H9 (cell line): ENCODE measurements around the gene ATP13A2. TPM values are rescaled to one million over a fixed set of nuclear protein-coding genes. Genes with fewer than 3 reads are reported as not detected.

Experiments
- DNase-seq: peaks from one replicate; pipeline ENCODE4 v3.0.0-alpha.2; 2017
- H2AFZ ChIP-seq: one replicate; pipeline ENCODE4 v1.6.1; 2013; ENCODE audit warnings: mild to moderate bottlenecking, low read length, control low read depth, moderate library complexity
- H2AK5ac ChIP-seq: 2 replicates; pipeline ENCODE4 v1.6.1; 2013; ENCODE audit warnings: low read length, control low read depth, mixed read lengths; ENCODE audit not compliant: insufficient read length
- H2BK120ac ChIP-seq: one replicate; pipeline ENCODE4 v1.6.1; 2013; ENCODE audit warnings: low read depth, mild to moderate bottlenecking, low read length, control low read depth, inconsistent platforms; ENCODE audit not compliant: poor library complexity, severe bottlenecking
- H2BK12ac ChIP-seq: 2 replicates; pipeline ENCODE4 v1.6.1; 2013; ENCODE audit warnings: low read length, control low read depth, mixed read lengths, low read depth; ENCODE audit not compliant: insufficient read length
- H2BK15ac ChIP-seq: 2 replicates; pipeline ENCODE4 v1.6.1; 2013; ENCODE audit warnings: low read depth, low read length, control low read depth
- H2BK20ac ChIP-seq: one replicate; pipeline ENCODE4 v1.6.1; 2013; ENCODE audit warnings: low read depth, mild to moderate bottlenecking, low read length, control low read depth, inconsistent platforms; ENCODE audit not compliant: poor library complexity, severe bottlenecking
- H2BK5ac ChIP-seq: 2 replicates; pipeline ENCODE4 v1.6.1; 2013; ENCODE audit warnings: low read length, control low read depth, mixed read lengths; ENCODE audit not compliant: insufficient read length
- H3K14ac ChIP-seq: 2 replicates; pipeline ENCODE4 v1.6.1; 2013; ENCODE audit warnings: low read length, control low read depth; ENCODE audit not compliant: insufficient read depth
- H3K18ac ChIP-seq: 2 replicates; pipeline ENCODE4 v1.6.1; 2013; ENCODE audit warnings: low read depth, mild to moderate bottlenecking, mixed read lengths, low read length, control low read depth; ENCODE audit not compliant: insufficient read length
- H3K23ac ChIP-seq: 2 replicates; pipeline ENCODE4 v1.6.1; 2013; ENCODE audit warnings: low read length, control low read depth, mixed read lengths, low read depth; ENCODE audit not compliant: insufficient read length
- H3K23me2 ChIP-seq: 2 replicates; pipeline ENCODE4 v1.6.1; 2013; ENCODE audit warnings: low read depth, mild to moderate bottlenecking, mixed read lengths, low read length, control low read depth; ENCODE audit not compliant: insufficient read length, poor library complexity, severe bottlenecking
- H3K27ac ChIP-seq: 2 replicates; pipeline ENCODE4 v1.5.1; 2013; ENCODE audit warnings: low read length, control low read depth, mixed read lengths, low read depth; ENCODE audit not compliant: insufficient read length
- H3K27me3 ChIP-seq: 2 replicates; pipeline ENCODE4 v1.6.1; 2013; ENCODE audit warnings: low read length, control low read depth, inconsistent platforms; ENCODE audit not compliant: insufficient read depth
- H3K4ac ChIP-seq: 2 replicates; pipeline ENCODE4 v1.6.1; 2013; ENCODE audit warnings: low read depth, mild to moderate bottlenecking, control low read depth, inconsistent platforms, low read length, moderate library complexity
- H3K4me1 ChIP-seq: 2 replicates; pipeline ENCODE4 v1.6.1; 2013; ENCODE audit warnings: low read length, control low read depth, inconsistent platforms; ENCODE audit not compliant: insufficient read depth
- H3K4me2 ChIP-seq: 2 replicates; pipeline ENCODE4 v1.6.1; 2013; ENCODE audit warnings: low read length, control low read depth, mixed read lengths; ENCODE audit not compliant: insufficient read length, insufficient read depth
- H3K56ac ChIP-seq: 2 replicates; pipeline ENCODE4 v1.6.1; 2013; ENCODE audit warnings: low read depth, mild to moderate bottlenecking, mixed read lengths, low read length, control low read depth; ENCODE audit not compliant: insufficient read length
- H3K79me1 ChIP-seq: 2 replicates; pipeline ENCODE4 v1.6.1; 2013; ENCODE audit warnings: low read depth, mild to moderate bottlenecking, moderate library complexity, low read length, control low read depth, inconsistent platforms; ENCODE audit not compliant: insufficient read depth, poor library complexity, severe bottlenecking
- H3K79me2 ChIP-seq: 2 replicates; pipeline ENCODE4 v1.6.1; 2013; ENCODE audit warnings: low read length, control low read depth, inconsistent platforms; ENCODE audit not compliant: insufficient read depth
- H3K9ac ChIP-seq: 2 replicates; pipeline ENCODE4 v1.6.1; 2013; ENCODE audit warnings: low read length, control low read depth, mixed read lengths; ENCODE audit not compliant: insufficient read length; ENCODE audit errors: extremely low read depth
- H3K9me3 ChIP-seq: one replicate; pipeline ENCODE4 v1.6.1; 2013; ENCODE audit warnings: low read depth, low read length, inconsistent platforms; ENCODE audit not compliant: control insufficient read depth
- H3T11ph ChIP-seq: one replicate; pipeline ENCODE4 v1.6.1; 2013; ENCODE audit warnings: mild to moderate bottlenecking, low read length, control low read depth, inconsistent platforms
- H4K20me1 ChIP-seq: one replicate; pipeline ENCODE4 v1.6.1; 2013; ENCODE audit not compliant: control insufficient read depth, insufficient read length, insufficient read depth
- H4K5ac ChIP-seq: 2 replicates; pipeline ENCODE4 v1.6.1; 2013; ENCODE audit warnings: low read depth, mild to moderate bottlenecking, mixed read lengths, low read length, control low read depth; ENCODE audit not compliant: insufficient read length
- H4K8ac ChIP-seq: replicated peaks from 2 replicates; pipeline ENCODE4 v1.6.1; 2013; ENCODE audit warnings: low read length, control low read depth, mixed read lengths, low read depth; ENCODE audit not compliant: insufficient read length
- H4K91ac ChIP-seq: 2 replicates; pipeline ENCODE4 v1.6.1; 2013; ENCODE audit warnings: low read depth, mild to moderate bottlenecking, moderate library complexity, mixed read lengths, low read length, control low read depth; ENCODE audit not compliant: insufficient read length
- H3K27ac Mint-ChIP-seq, 3 experiments: 2 replicates in 2 of 3; 3 replicates in 1 of 3; pipeline ENCODE4 v1.8.0; 2020 to 2021; ENCODE audit warnings: mixed read lengths in 3 of 3, mild to moderate bottlenecking in 1 of 3, moderate library complexity in 1 of 3
- H3K27me3 Mint-ChIP-seq: 2 replicates; pipeline ENCODE4 v1.8.0; 2021; ENCODE audit warnings: low read depth, mild to moderate bottlenecking, moderate library complexity, mixed read lengths
- H3K36me3 Mint-ChIP-seq, 3 experiments: 2 replicates in 2 of 3; 3 replicates in 1 of 3; pipeline ENCODE4 v1.8.0; 2020 to 2021; ENCODE audit warnings: low read depth in 3 of 3, mixed read lengths in 3 of 3; ENCODE audit not compliant: insufficient read depth in 1 of 3
- H3K4me1 Mint-ChIP-seq, 2 experiments: 2 replicates each; pipeline ENCODE4 v1.8.0; 2020; ENCODE audit warnings: mixed read lengths in 2 of 2
- H3K4me3 Mint-ChIP-seq, 2 experiments: 2 replicates in 1 of 2; 3 replicates in 1 of 2; pipeline ENCODE4 v1.8.0; 2020 to 2021; ENCODE audit warnings: mild to moderate bottlenecking in 2 of 2, mixed read lengths in 2 of 2, moderate library complexity in 1 of 2
- H3K9me3 Mint-ChIP-seq, 2 experiments: 2 replicates in 1 of 2; 3 replicates in 1 of 2; pipeline ENCODE4 v1.8.0; 2020; ENCODE audit warnings: mild to moderate bottlenecking in 2 of 2, mixed read lengths in 2 of 2, moderate library complexity in 1 of 2
- WGBS: extraction: QIAGEN DNeasy Blood & Tissue Kit; methylation state at CpG from one replicate; pipeline ENCODE4 v1.1.7; 2013; ENCODE audit warnings: missing lambda C conversion rate, low lambda C conversion rate, mixed read lengths; ENCODE audit not compliant: insufficient read length; ENCODE audit errors: extremely low coverage; 5-methylcytosine and 5-hydroxymethylcytosine counted together
- total RNA-seq: library from RNA; stranded (reverse); gene quantifications from 2 replicates; pipeline ENCODE4 v1.2.1, GENCODE V29; 2021
- TF ChIP-seq, protein P1 (sequence below): fragments of 200-600 bp; sonication (generic); conservative IDR thresholded peaks from 3 replicates; pipeline ENCODE4 v1.8.0; 2021; ENCODE audit warnings: antibody characterized with exemption, mild to moderate bottlenecking

ATP13A2 gene
- total RNA-seq, 1 experiment from 2014 or later: 53.6 TPM

DNA sequence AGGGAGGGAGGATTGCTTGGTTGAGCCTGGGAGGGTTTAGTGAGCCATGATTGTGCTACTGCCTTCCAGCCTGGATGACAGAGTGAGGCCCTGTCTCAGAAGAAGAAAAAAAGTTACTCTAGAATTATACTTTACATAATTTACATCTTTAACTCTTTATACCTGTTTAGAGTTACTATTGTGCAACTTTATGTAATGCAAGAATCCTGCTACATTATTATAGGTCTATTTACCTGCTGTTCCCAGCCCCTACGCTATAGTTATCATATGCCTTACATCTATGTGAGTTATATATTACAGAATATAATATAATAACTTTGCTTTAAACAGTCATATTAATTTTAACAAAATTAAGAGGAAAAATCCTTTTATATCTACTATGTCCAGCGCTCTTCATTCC, 27.8 kb upstream of the ATP13A2 start:
- Mint-ChIP-seq H3K36me3 (peaks cover 10 to 57% (median 37%) of the 10 kb centered on the region in 3 experiments; a peak in 6 of 7 replicates), H3K4me3 (no peak overlapping the region), H3K27me3 (no peaks in the 10 kb centered on the region), H3K27ac (no peak overlapping the region), H3K4me1 (peaks cover 0 to 4% of the 10 kb centered on the region in 2 experiments; a peak in 2 of 4 replicates), H3K9me3 (no peaks in the 10 kb centered on the region)
- no peak overlapping the region for H2BK15ac ChIP-seq
- H3K27me3 ChIP-seq: no peaks in the 10 kb centered on the region
- DNase-seq: no peak
- H3K23me2 ChIP-seq: no peaks in the 10 kb centered on the region
- no peaks in the 10 kb centered on the region for H3K4me1 ChIP-seq
- no peak overlapping the region for H2AFZ ChIP-seq
- no peaks in the 10 kb centered on the region for H3K79me1 ChIP-seq
- H3K27ac ChIP-seq: no peak overlapping the region
- H3K79me2 ChIP-seq: no peaks in the 10 kb centered on the region
- no peak overlapping the region for H4K8ac ChIP-seq
- H3T11ph ChIP-seq: no peak overlapping the region
- no peak overlapping the region for H3K23ac ChIP-seq
- H2BK12ac ChIP-seq: no peak overlapping the region
- no CpG with 5 or more reads among the region's 2 CpGs for WGBS
- no peak overlapping the region for H3K56ac ChIP-seq
- no peak overlapping the region for H3K18ac ChIP-seq
- H4K91ac ChIP-seq: no peak overlapping the region
- H3K9ac ChIP-seq: no peak overlapping the region
- H3K4me2 ChIP-seq: no peak overlapping the region
- no peak overlapping the region for H4K5ac ChIP-seq
- no peaks in the 10 kb centered on the region for H3K9me3 ChIP-seq
- H3K14ac ChIP-seq: no peak overlapping the region
- H2AK5ac ChIP-seq: no peak overlapping the region
- H2BK5ac ChIP-seq: no peak overlapping the region
- TF ChIP-seq, protein P1, sequence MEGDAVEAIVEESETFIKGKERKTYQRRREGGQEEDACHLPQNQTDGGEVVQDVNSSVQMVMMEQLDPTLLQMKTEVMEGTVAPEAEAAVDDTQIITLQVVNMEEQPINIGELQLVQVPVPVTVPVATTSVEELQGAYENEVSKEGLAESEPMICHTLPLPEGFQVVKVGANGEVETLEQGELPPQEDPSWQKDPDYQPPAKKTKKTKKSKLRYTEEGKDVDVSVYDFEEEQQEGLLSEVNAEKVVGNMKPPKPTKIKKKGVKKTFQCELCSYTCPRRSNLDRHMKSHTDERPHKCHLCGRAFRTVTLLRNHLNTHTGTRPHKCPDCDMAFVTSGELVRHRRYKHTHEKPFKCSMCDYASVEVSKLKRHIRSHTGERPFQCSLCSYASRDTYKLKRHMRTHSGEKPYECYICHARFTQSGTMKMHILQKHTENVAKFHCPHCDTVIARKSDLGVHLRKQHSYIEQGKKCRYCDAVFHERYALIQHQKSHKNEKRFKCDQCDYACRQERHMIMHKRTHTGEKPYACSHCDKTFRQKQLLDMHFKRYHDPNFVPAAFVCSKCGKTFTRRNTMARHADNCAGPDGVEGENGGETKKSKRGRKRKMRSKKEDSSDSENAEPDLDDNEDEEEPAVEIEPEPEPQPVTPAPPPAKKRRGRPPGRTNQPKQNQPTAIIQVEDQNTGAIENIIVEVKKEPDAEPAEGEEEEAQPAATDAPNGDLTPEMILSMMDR: no peak
- H2BK120ac ChIP-seq: no peak overlapping the region
- H4K20me1 ChIP-seq: no peaks in the 10 kb centered on the region
- no peak overlapping the region for H3K4ac ChIP-seq
- H2BK20ac ChIP-seq: no peak overlapping the region
